GM23248 (cell line): ENCODE results near the gene PTRH2. TPM values are rescaled to one million over a fixed set of nuclear protein-coding genes. Genes with fewer than 3 reads are reported as not detected.

ENCODE experiments used
- DNase-seq: peaks from one replicate; pipeline ENCODE4 v3.0.0-alpha.2; 2015
- H2AFZ ChIP-seq: fragments of 200-600 bp; sonication (generic); 2 replicates; pipeline ENCODE4 v1.6.1; 2016; ENCODE audit warnings: antibody characterized with exemption
- H3F3A ChIP-seq: fragments of 200-600 bp; sonication (generic); 2 replicates; pipeline ENCODE4 v1.6.1; 2016; ENCODE audit warnings: mild to moderate bottlenecking, antibody characterized with exemption, mixed run types; ENCODE audit not compliant: insufficient read depth
- H3K27ac ChIP-seq: fragments of 200-600 bp; sonication (generic); 2 replicates; pipeline ENCODE4 v1.5.1; 2016; ENCODE audit warnings: mild to moderate bottlenecking
- H3K27me3 ChIP-seq: fragments of 200-600 bp; sonication (generic); replicated peaks from 2 replicates; pipeline ENCODE4 v1.6.1; 2016; ENCODE audit warnings: mild to moderate bottlenecking; ENCODE audit not compliant: insufficient read depth
- H3K36me3 ChIP-seq: fragments of 200-600 bp; sonication (generic); 2 replicates; pipeline ENCODE4 v1.6.1; 2016; ENCODE audit warnings: low read depth, mild to moderate bottlenecking
- H3K4me1 ChIP-seq: fragments of 200-600 bp; sonication (generic); 2 replicates; pipeline ENCODE4 v1.6.1; 2016; ENCODE audit warnings: mild to moderate bottlenecking; ENCODE audit not compliant: insufficient read depth
- H3K4me2 ChIP-seq: fragments of 200-600 bp; sonication (generic); one replicate; pipeline ENCODE4 v1.6.1; 2016; ENCODE audit warnings: mild to moderate bottlenecking; ENCODE audit not compliant: unreplicated experiment
- H3K4me3 ChIP-seq: fragments of 200-600 bp; sonication (generic); 2 replicates; pipeline ENCODE4 v1.5.1; 2016; ENCODE audit warnings: mild to moderate bottlenecking
- H3K79me2 ChIP-seq: fragments of 200-600 bp; sonication (generic); 2 replicates; pipeline ENCODE4 v1.6.1; 2016; ENCODE audit warnings: mild to moderate bottlenecking; ENCODE audit not compliant: insufficient read depth
- H3K9ac ChIP-seq: fragments of 200-600 bp; sonication (generic); 2 replicates; pipeline ENCODE4 v1.6.1; 2016; ENCODE audit warnings: mild to moderate bottlenecking
- H3K9me2 ChIP-seq: fragments of 200-600 bp; sonication (generic); 2 replicates; pipeline ENCODE4 v1.6.1; 2016; ENCODE audit warnings: mixed run types, mild to moderate bottlenecking, moderate library complexity; ENCODE audit not compliant: insufficient read depth
- H3K9me3 ChIP-seq: fragments of 200-600 bp; sonication (generic); one replicate; pipeline ENCODE4 v1.6.1; 2017; ENCODE audit warnings: low read depth
- H4K20me1 ChIP-seq: fragments of 200-600 bp; sonication (generic); 2 replicates; pipeline ENCODE4 v1.6.0; 2016; ENCODE audit not compliant: insufficient read depth
- EZH2 ChIP-seq: fragments of 200-600 bp; sonication (generic); IDR thresholded peaks from 2 replicates; pipeline ENCODE4 v1.6.1; 2018; ENCODE audit warnings: antibody characterized with exemption, mild to moderate bottlenecking; ENCODE audit not compliant: insufficient read depth, poor library complexity, severe bottlenecking
- EZH2phosphoT487 ChIP-seq: fragments of 200-600 bp; sonication (generic); IDR thresholded peaks from 2 replicates; pipeline ENCODE4 v1.6.1; 2018; ENCODE audit warnings: antibody characterized with exemption, moderate library complexity, mild to moderate bottlenecking, low read depth; ENCODE audit not compliant: insufficient read depth
- WGBS, 2 experiments: methylation state at CpG; one replicate each; pipeline ENCODE4 v1.1.6; 2015 to 2017; ENCODE audit warnings: low lambda C conversion rate in 2 of 2, low coverage in 1 of 2; ENCODE audit errors: missing lambda C conversion rate in 2 of 2; 5-methylcytosine and 5-hydroxymethylcytosine counted together
- in situ Hi-C: fragments of 300-500 bp; cut with MboI; formaldehyde crosslinking; loops from 2 replicates; pipeline ENCODE4 v1.15.0; 2020
- polyA plus RNA-seq: library from polyadenylated mRNA; unstranded; fragments of >200 nt; fragmentation: Nextera tagmentation; extraction: Ambion mirVana; gene quantifications from 2 replicates; pipeline ENCODE4 v1.2.1, GENCODE V29; 2016
- total RNA-seq: library from RNA; depleted of rRNA; stranded (reverse); fragments of >200 nt; shearing (Covaris generic); gene quantifications from 2 replicates; pipeline ENCODE4 v1.2.3, GENCODE V29; 2014

The PTRH2 gene
- total and polyA plus RNA-seq, 2 experiments from 2014 or later, result 18.2 to 34.4 TPM

DNA sequence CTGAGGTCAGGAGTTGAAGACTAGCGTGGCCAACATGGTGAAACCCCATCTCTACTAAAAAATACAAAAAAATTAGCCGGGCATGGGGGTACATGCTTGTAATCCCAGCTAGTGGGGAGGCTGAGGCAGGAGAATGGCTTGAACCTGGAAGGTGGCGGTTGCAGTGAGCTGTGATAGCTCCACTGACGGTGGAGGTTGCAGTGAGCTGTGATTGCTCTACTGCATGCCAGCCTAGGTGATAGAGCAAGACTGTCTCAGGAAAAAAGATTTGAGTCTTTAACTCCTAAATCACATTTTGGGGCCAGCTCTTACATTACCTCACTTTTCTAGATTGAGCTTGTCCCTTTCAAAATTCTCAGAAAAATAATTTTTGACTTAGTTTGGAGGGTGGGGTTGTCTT lies 15.4 kb upstream of the PTRH2 start:
- no peaks in the 10 kb centered on the region for H3K9me2 ChIP-seq
- peaks cover 99% of the 10 kb centered on the region for H3K79me2 ChIP-seq
- DNase-seq, result no peak
- H3K27me3 ChIP-seq, result no peaks in the 10 kb centered on the region
- H3F3A ChIP-seq, result peaks cover 9% of the 10 kb centered on the region; the same call in 1 of the 2 replicates
- H3K4me3 ChIP-seq, result no peak overlapping the region
- no peaks in the 10 kb centered on the region for H3K9me3 ChIP-seq
- in situ Hi-C loops, result no loop called here
- no peak overlapping the region for H3K27ac ChIP-seq
- no peak overlapping the region for H2AFZ ChIP-seq
- H3K4me1 ChIP-seq, result peaks cover 12% of the 10 kb centered on the region
- no peaks in the 10 kb centered on the region for H3K36me3 ChIP-seq
- H3K9ac ChIP-seq, result no peak overlapping the region
- WGBS, 2 experiments, result 97 to 100% methylated on average over 4 of the region's 4 CpGs
- no peak for TF ChIP-seq EZH2
- no peak for TF ChIP-seq EZH2phosphoT487
- no peak overlapping the region for H3K4me2 ChIP-seq
- no peaks in the 10 kb centered on the region; the same call in 1 of the 2 replicates for H4K20me1 ChIP-seq

DNA sequence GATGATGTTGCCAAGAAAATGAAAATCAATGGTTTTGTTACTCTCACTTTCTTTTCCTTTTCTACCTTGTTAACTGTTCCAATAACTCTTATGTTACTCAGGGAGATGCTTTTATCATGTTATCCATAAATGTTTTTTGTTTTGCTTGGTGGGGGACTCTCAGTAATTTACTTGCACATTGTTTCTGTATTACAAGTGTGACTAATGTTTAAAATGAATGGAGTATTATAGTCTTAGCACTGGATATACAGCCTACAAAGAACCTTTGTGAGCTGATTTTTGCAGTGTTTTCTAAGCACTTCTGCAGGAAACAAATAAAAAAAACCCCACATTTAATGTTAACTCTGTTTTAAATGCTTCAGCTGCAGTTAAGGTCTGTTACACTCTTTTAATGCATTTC lies 12.3 kb upstream of the PTRH2 start:
- Histone ChIP-seq H3K9ac (no peak overlapping the region), H3K36me3 (no peaks in the 10 kb centered on the region), H3K4me1 (no peaks in the 10 kb centered on the region), H3F3A (0 out of 2 replicates have a peak, but pooled peaks cover 6% of the 10 kb centered on the region), H2AFZ (no peak overlapping the region), H4K20me1 (no peaks in the 10 kb centered on the region; the same call in 1 of the 2 replicates), H3K4me2 (no peak overlapping the region), H3K27ac (no peak overlapping the region), H3K9me3 (no peaks in the 10 kb centered on the region), H3K9me2 (no peaks in the 10 kb centered on the region), H3K79me2 (peaks cover 100% of the 10 kb centered on the region), H3K4me3 (no peak overlapping the region), H3K27me3 (no peaks in the 10 kb centered on the region)
- no peak for DNase-seq
- TF ChIP-seq EZH2, result no peak
- TF ChIP-seq EZH2phosphoT487, result no peak
- in situ Hi-C loops, result no loop called here

DNA sequence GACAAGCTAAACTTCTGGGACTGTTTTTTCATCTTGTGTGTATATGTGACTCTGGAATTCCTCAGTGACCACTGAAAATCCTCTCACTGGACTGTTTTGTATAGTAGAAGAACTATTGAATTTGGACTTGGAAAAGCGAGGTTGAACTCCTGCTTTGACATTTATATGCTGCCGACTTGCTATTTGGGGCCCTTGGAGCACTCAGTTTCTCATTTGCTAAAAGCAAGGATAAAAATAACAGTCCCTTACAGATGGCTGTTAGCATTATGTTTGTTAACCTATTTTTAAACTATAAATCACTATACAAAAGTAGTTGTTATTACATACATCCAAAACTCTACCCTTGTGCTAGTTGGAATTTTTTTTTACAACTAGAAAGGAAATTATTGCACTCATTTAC lies 9.2 kb upstream of the PTRH2 start:
- in situ Hi-C loops, result no loop called here
- WGBS, 2 experiments, result 96 to 99% methylated on average over 2 of the region's 2 CpGs
- H3K9me3 ChIP-seq, result no peaks in the 10 kb centered on the region
- DNase-seq, result no peak
- no peak overlapping the region for H2AFZ ChIP-seq
- H3K79me2 ChIP-seq, result peaks cover 100% of the 10 kb centered on the region
- H3K27ac ChIP-seq, result no peak overlapping the region
- H3K36me3 ChIP-seq, result no peaks in the 10 kb centered on the region
- no peaks in the 10 kb centered on the region for H3K4me1 ChIP-seq
- no peaks in the 10 kb centered on the region for H4K20me1 ChIP-seq
- no peak overlapping the region for H3K4me2 ChIP-seq
- H3K4me3 ChIP-seq, result no peak overlapping the region
- no peaks in the 10 kb centered on the region for H3K27me3 ChIP-seq
- TF ChIP-seq EZH2phosphoT487 (no peak), EZH2 (no peak)
- H3K9ac ChIP-seq, result no peak overlapping the region
- 0 out of 2 replicates have a peak, but pooled peaks cover 6% of the 10 kb centered on the region for H3F3A ChIP-seq
- H3K9me2 ChIP-seq, result no peaks in the 10 kb centered on the region

DNA sequence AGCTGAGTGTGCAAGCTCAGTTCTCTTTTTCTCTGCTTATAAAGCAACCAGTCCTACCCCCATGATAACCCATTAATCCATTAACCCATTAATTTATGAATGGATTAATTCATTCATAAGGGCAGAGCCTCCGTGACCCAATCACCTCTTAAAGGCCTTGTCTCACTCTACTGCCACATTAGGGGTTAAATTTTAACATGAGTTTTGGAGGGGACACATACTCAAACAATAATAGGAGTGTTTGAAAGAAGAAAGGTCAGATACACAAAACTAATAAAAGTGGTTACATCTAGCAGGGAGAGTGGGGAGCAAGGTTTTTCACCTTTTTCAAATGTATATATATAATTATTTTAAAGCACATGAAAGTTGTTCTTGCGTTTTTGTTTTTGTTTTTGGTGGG lies 7.0 kb upstream of the PTRH2 start:
- H3K4me3 ChIP-seq, result no peak overlapping the region
- DNase-seq, result no peak
- 97 to 100% methylated on average over 2 of the region's 2 CpGs for WGBS, 2 experiments
- peaks cover 100% of the 10 kb centered on the region for H3K79me2 ChIP-seq
- no peak overlapping the region for H3K9ac ChIP-seq
- H3K27ac ChIP-seq, result no peak overlapping the region
- no peaks in the 10 kb centered on the region for H3K9me2 ChIP-seq
- TF ChIP-seq EZH2 (no peak), EZH2phosphoT487 (no peak)
- H3K4me1 ChIP-seq, result peaks cover 5% of the 10 kb centered on the region
- H3K4me2 ChIP-seq, result no peak overlapping the region
- H3F3A ChIP-seq, result peaks cover 6% of the 10 kb centered on the region; the same call in 1 of the 2 replicates
- H3K27me3 ChIP-seq, result no peaks in the 10 kb centered on the region
- H4K20me1 ChIP-seq, result no peaks in the 10 kb centered on the region
- no peak overlapping the region for H2AFZ ChIP-seq
- H3K36me3 ChIP-seq, result no peaks in the 10 kb centered on the region
- in situ Hi-C loops, result no loop called here
- H3K9me3 ChIP-seq, result no peaks in the 10 kb centered on the region

DNA sequence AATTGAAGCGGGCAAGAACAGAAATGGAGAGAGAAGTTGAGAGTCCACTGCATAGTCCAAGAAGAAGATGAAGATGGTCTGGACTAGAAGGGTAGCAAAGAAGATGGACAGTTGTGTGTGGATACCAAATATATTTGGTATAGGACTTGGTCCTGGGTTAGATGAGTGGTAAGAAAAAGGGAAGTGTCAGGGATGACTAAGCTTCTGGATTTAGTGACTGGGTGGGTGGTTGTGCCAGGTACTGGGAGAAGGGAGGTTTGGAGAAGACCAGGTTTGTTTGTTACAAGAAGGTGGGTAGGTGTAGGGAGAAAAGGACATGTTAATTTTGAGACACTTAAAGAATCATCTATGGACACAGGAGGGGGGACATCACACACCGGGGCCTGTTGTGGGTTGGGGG lies 5.6 kb upstream of the PTRH2 start:
- peaks cover 100% of the 10 kb centered on the region for H3K79me2 ChIP-seq
- in situ Hi-C loops, result no loop called here
- no peak overlapping the region for H3K27ac ChIP-seq
- H4K20me1 ChIP-seq, result no peaks in the 10 kb centered on the region
- H2AFZ ChIP-seq, result no peak overlapping the region
- no peaks in the 10 kb centered on the region for H3K9me2 ChIP-seq
- peaks cover 19% of the 10 kb centered on the region for H3F3A ChIP-seq
- no peak overlapping the region for H3K4me3 ChIP-seq
- WGBS, 2 experiments, result 97 to 100% methylated on average over 1 to 2 of the region's 2 CpGs
- H3K27me3 ChIP-seq, result no peaks in the 10 kb centered on the region
- no peak for TF ChIP-seq EZH2
- TF ChIP-seq EZH2phosphoT487, result no peak
- H3K9me3 ChIP-seq, result no peaks in the 10 kb centered on the region
- no peaks in the 10 kb centered on the region; the same call in 1 of the 2 replicates for H3K36me3 ChIP-seq
- H3K4me2 ChIP-seq, result no peak overlapping the region
- peaks cover 15% of the 10 kb centered on the region for H3K4me1 ChIP-seq
- DNase-seq, result no peak
- no peak overlapping the region for H3K9ac ChIP-seq
